DMS79 (cell line): ENCODE results near the gene SETBP1.

Experiments
- DNase-seq: peaks from one replicate; lab custom pipeline; 2025; lab: John Stamatoyannopoulos, UW

Gene SETBP1

GRCh38 chr18:44816050-44816449, 135.4 kb downstream of the SETBP1 start:
- no peak for DNase-seq

- no peak for DNase-seq
These were observed 135.8 kb downstream of the SETBP1 start for GRCh38 chr18:44816477-44816876.

GRCh38 chr18:44817831-44818473, 137.3 kb downstream of the SETBP1 start:
- DNase-seq, result peak; percentile 25

- DNase-seq, result no peak
These were observed 138.1 kb downstream of the SETBP1 start for GRCh38 chr18:44818668-44819403.

GRCh38 chr18:44819944-44820510, 139.3 kb downstream of the SETBP1 start:
- no peak for DNase-seq

GRCh38 chr18:44821924-44822323, 141.2 kb downstream of the SETBP1 start:
- DNase-seq, result no peak

GRCh38 chr18:44823286-44823685, 142.6 kb downstream of the SETBP1 start:
- no peak for DNase-seq

- no peak for DNase-seq
These were observed 143.1 kb downstream of the SETBP1 start for GRCh38 chr18:44823782-44824181.

- no peak for DNase-seq
These were observed 144.2 kb downstream of the SETBP1 start for GRCh38 chr18:44824884-44825283.

GRCh38 chr18:44826418-44827259, 146.0 kb downstream of the SETBP1 start:
- DNase-seq, result peak; percentile 91

GRCh38 chr18:44828080-44828479, 147.4 kb downstream of the SETBP1 start:
- no peak for DNase-seq

GRCh38 chr18:44830581-44830980, 149.9 kb downstream of the SETBP1 start:
- DNase-seq, result no peak

- no peak for DNase-seq
These were observed 153.1 kb downstream of the SETBP1 start for GRCh38 chr18:44833786-44834185.

- no peak for DNase-seq
These were observed 154.3 kb downstream of the SETBP1 start for GRCh38 chr18:44834867-44835469.

- no peak for DNase-seq
These were observed 155.0 kb downstream of the SETBP1 start for GRCh38 chr18:44835703-44836102.

GRCh38 chr18:44836263-44836662, 155.6 kb downstream of the SETBP1 start:
- no peak for DNase-seq

GRCh38 chr18:44837482-44838180, 156.9 kb downstream of the SETBP1 start:
- DNase-seq, result no peak

- DNase-seq, result peak; percentile 73
These were observed 158.4 kb downstream of the SETBP1 start for GRCh38 chr18:44838971-44839666.

GRCh38 chr18:44840058-44840790, 159.5 kb downstream of the SETBP1 start:
- peak; percentile 97 for DNase-seq

GRCh38 chr18:44841221-44841620, 160.5 kb downstream of the SETBP1 start:
- DNase-seq, result no peak
